Esophagus squamous epithelium (tissue), 4 donors: ENCODE results near the gene BEX4.

ENCODE experiments used
- CTCF ChIP-seq, 6 experiments: fragments of 450-650 bp in 4 of 6; fragments of 200-600 bp in 2 of 6; sonication (generic) in 2 of 6; IDR thresholded peaks; one replicate each; pipeline ENCODE4 v1.5.1; 2016 to 2019; ENCODE audit warnings: antibody characterized with exemption in 6 of 6, mild to moderate bottlenecking in 4 of 6, moderate library complexity in 4 of 6
- POLR2A ChIP-seq, 4 donors: fragments of 450-650 bp; IDR thresholded peaks; one replicate each; pipeline ENCODE4 v1.6.1; 2017; ENCODE audit warnings: antibody characterized with exemption in 4 of 4, mild to moderate bottlenecking in 4 of 4, moderate library complexity in 3 of 4

DNA sequence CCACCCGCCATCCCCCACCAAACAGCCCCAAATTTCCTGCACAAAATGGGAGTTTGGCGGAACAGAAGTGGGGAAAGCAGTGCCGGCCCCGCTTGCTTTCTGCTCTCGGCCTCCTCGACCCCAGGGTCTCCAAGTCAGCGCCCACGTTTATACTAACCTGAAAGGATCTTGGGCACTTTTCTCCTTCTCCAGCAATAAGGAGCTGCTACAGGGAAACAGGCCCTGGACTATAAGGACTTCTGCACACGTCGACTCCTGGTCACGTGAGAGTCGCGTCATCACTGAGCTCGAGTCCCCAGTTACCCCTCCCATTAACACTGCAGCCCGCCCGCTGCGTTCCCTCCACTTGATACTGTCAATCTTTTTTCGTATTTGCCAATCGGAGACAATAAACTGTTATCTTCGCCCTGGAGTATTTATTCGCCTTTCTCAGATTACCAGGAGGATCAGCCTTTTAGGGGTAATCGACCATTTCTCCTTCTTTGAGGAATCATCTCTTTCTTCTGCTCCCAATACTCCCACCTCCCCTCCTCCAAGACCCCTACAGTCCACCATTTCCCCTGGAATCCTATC is 40.1 kb downstream of the BEX4 start, which contains the start of gene TCEAL8:
- no peak for TF ChIP-seq CTCF (IDR thresholded peaks at IDR 0.05)
- peak in 2 of 4 donors; percentile 25 to 62 for TF ChIP-seq POLR2A (IDR thresholded peaks at IDR 0.05)
